Osteoblast (primary cell): ENCODE measurements around the gene NIPBL. TPM values are rescaled to one million over a fixed set of nuclear protein-coding genes. Genes with fewer than 3 reads are reported as not detected.
A peak's percentile ranks its signal among the peaks of the same experiment; 100 is the strongest.

Experiments used
- DNase-seq: peaks from one replicate; pipeline ENCODE4 v3.0.0; 2011; ENCODE audit warnings: low spot score, mixed read lengths; ENCODE audit not compliant: insufficient read length; ENCODE audit errors: missing footprints
- H2AFZ ChIP-seq: 2 replicates; pipeline ENCODE4 v1.6.0; 2011; ENCODE audit warnings: mild to moderate bottlenecking, low read length
- H3K27ac ChIP-seq: 2 replicates; pipeline ENCODE4 v1.5.1; 2011; ENCODE audit warnings: mild to moderate bottlenecking, low read depth, low read length, moderate library complexity
- H3K27me3 ChIP-seq: 2 replicates; pipeline ENCODE4 v1.6.0; 2012; ENCODE audit warnings: mild to moderate bottlenecking, control low read depth, inconsistent platforms, low read length, moderate library complexity; ENCODE audit not compliant: insufficient read depth
- H3K36me3 ChIP-seq: 2 replicates; pipeline ENCODE4 v1.5.1; 2011; ENCODE audit warnings: mild to moderate bottlenecking, low read length, control low read depth, moderate library complexity; ENCODE audit not compliant: insufficient read depth
- H3K4me1 ChIP-seq: 2 replicates; pipeline ENCODE4 v1.5.1; 2011; ENCODE audit warnings: mild to moderate bottlenecking, low read length, control low read depth, moderate library complexity; ENCODE audit not compliant: insufficient read depth
- H3K4me2 ChIP-seq: 2 replicates; pipeline ENCODE4 v1.6.0; 2011; ENCODE audit warnings: mild to moderate bottlenecking, low read length; ENCODE audit not compliant: insufficient read depth
- H3K4me3 ChIP-seq: fragments of 200-600 bp; sonication (generic); 3 replicates; pipeline ENCODE4 v1.5.1; 2012; ENCODE audit warnings: mild to moderate bottlenecking, low read length, inconsistent platforms; ENCODE audit not compliant: insufficient read depth
- H3K79me2 ChIP-seq: 2 replicates; pipeline ENCODE4 v1.6.0; 2012; ENCODE audit warnings: mild to moderate bottlenecking, low read length, control low read depth, inconsistent platforms; ENCODE audit not compliant: insufficient read depth
- H3K9me3 ChIP-seq: 2 replicates; pipeline ENCODE4 v1.5.1; 2011; ENCODE audit warnings: low read depth, low read length, control low read depth
- H4K20me1 ChIP-seq: 2 replicates; pipeline ENCODE4 v1.6.0; 2012; ENCODE audit warnings: mild to moderate bottlenecking, low read length, control low read depth; ENCODE audit not compliant: insufficient read depth
- total RNA-seq: library from RNA; depleted of rRNA; stranded (reverse); fragments of >200 nt; gene quantifications from 2 replicates; pipeline ENCODE4 v1.2.3, GENCODE V29; 2012
- TF ChIP-seq, protein P1 (sequence below): IDR thresholded peaks from 2 replicates; pipeline ENCODE4 v1.5.1; 2011; ENCODE audit warnings: mild to moderate bottlenecking, low read depth, low read length, moderate library complexity; ENCODE audit errors: extremely low read depth

The NIPBL gene
- total RNA-seq, 1 donor, result 22.8 TPM

DNA sequence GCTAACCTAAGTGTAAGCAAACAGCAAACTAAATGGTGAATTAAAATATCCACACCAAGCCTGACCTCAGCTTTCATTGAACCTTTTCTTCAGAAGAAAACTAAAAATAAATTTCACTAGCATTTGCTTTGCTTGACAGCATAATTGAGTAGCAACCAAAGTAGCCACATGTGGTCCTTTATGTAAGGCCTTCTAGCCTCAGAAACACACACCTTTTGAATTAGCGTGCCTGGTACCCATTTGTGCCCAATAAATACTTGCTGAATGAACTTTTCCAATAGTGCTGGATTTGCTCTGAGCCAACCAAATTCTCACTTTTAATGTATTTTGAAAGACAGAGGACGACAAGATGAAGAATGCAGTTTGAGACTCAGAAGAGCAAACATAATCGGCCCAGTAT, 2.1 kb upstream of the NIPBL start:
- peak overlapping the region; percentile 65 for H3K27ac ChIP-seq
- peak overlapping the region; percentile 92 for H3K4me3 ChIP-seq
- H2AFZ ChIP-seq, result no peak overlapping the region

GRCh38 chr5:36875051-36875789, 1.3 kb upstream of the NIPBL start:
- H3K27me3 ChIP-seq, result no peaks in the 10 kb centered on the region
- DNase-seq, result peak; percentile 48
- peaks cover 28% of the 10 kb centered on the region for H4K20me1 ChIP-seq

More for the DNA sequence above, 2.1 kb upstream of the NIPBL start:
- TF ChIP-seq, protein P1, sequence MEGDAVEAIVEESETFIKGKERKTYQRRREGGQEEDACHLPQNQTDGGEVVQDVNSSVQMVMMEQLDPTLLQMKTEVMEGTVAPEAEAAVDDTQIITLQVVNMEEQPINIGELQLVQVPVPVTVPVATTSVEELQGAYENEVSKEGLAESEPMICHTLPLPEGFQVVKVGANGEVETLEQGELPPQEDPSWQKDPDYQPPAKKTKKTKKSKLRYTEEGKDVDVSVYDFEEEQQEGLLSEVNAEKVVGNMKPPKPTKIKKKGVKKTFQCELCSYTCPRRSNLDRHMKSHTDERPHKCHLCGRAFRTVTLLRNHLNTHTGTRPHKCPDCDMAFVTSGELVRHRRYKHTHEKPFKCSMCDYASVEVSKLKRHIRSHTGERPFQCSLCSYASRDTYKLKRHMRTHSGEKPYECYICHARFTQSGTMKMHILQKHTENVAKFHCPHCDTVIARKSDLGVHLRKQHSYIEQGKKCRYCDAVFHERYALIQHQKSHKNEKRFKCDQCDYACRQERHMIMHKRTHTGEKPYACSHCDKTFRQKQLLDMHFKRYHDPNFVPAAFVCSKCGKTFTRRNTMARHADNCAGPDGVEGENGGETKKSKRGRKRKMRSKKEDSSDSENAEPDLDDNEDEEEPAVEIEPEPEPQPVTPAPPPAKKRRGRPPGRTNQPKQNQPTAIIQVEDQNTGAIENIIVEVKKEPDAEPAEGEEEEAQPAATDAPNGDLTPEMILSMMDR, result no peak
- peaks cover 83% of the 10 kb centered on the region for H3K79me2 ChIP-seq
- no peaks in the 10 kb centered on the region for H3K27me3 ChIP-seq
- peak overlapping the region; percentile 78 for H3K4me2 ChIP-seq
- no peaks in the 10 kb centered on the region for H3K36me3 ChIP-seq
- H3K4me1 ChIP-seq, result peaks cover 27% of the 10 kb centered on the region
- H4K20me1 ChIP-seq, result peaks cover 24% of the 10 kb centered on the region
- peak; percentile 3 for DNase-seq
- H3K9me3 ChIP-seq, result no peaks in the 10 kb centered on the region

DNA sequence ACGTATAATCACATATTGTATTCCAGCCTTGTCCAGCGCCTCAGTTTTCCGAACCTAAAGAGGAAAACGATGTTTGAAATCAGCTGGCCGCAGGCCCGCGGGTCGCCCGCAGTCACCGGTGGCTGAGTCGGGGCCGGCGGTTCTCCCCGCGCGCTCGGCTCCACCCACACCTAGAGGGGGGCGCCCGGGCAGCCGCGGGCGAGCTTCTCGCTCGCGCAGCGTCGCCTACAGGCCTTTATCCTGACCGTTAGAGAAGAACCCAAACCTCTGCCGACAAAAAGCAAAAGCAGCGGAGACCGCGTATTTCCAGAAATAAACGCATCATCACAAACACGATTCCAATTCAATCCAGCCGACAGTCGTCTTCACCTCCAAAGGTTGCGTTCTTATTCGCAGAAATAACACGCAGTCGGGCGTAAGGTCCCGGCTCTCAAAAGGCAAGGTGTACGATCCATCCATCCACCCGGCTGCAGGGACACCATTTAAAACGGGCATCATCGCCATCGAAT, 725 bp upstream of the NIPBL start:
- TF ChIP-seq, protein P1, result peak; percentile 57
- H3K36me3 ChIP-seq, result no peaks in the 10 kb centered on the region
- peak overlapping the region; percentile 65 for H3K27ac ChIP-seq
- DNase-seq, result peak; percentile 90
- peaks cover 91% of the 10 kb centered on the region for H3K79me2 ChIP-seq
- H4K20me1 ChIP-seq, result peaks cover 34% of the 10 kb centered on the region
- peak overlapping the region; percentile 78 for H3K4me2 ChIP-seq
- H3K9me3 ChIP-seq, result no peaks in the 10 kb centered on the region
- peaks cover 33% of the 10 kb centered on the region for H3K4me1 ChIP-seq
- peak overlapping the region; percentile 92 for H3K4me3 ChIP-seq
- no peaks in the 10 kb centered on the region for H3K27me3 ChIP-seq
- peak overlapping the region; percentile 96 for H2AFZ ChIP-seq

More at GRCh38 chr5:36875051-36875789, 1.3 kb upstream of the NIPBL start:
- peak overlapping the region; percentile 92 for H3K4me3 ChIP-seq
- no peaks in the 10 kb centered on the region for H3K36me3 ChIP-seq
- H3K4me1 ChIP-seq, result peaks cover 29% of the 10 kb centered on the region
- H3K9me3 ChIP-seq, result no peaks in the 10 kb centered on the region
- H3K79me2 ChIP-seq, result peaks cover 87% of the 10 kb centered on the region
- H3K4me2 ChIP-seq, result peak overlapping the region; percentile 78
- TF ChIP-seq, protein P1, result no peak
- peak overlapping the region; percentile 79 for H2AFZ ChIP-seq
- H3K27ac ChIP-seq, result peak overlapping the region; percentile 65

- Histone ChIP-seq H3K4me2 (peak overlapping the region; percentile 94), H3K79me2 (peaks cover 97% of the 10 kb centered on the region), H3K27ac (peak overlapping the region; percentile 83), H4K20me1 (peaks cover 47% of the 10 kb centered on the region), H3K9me3 (no peaks in the 10 kb centered on the region), H3K4me3 (peak overlapping the region; percentile 92), H2AFZ (peak overlapping the region; percentile 81), H3K27me3 (no peaks in the 10 kb centered on the region), H3K4me1 (peaks cover 33% of the 10 kb centered on the region), H3K36me3 (no peaks in the 10 kb centered on the region)
- peak; percentile 83 for DNase-seq
- TF ChIP-seq, protein P1, result no peak
Measured at GRCh38 chr5:36876965-36877666, 547 bp downstream of the NIPBL start.
